Kasumi-1 (cell line): ENCODE measurements around the gene MOGAT2.
"Not testable (repeated sequence)": the region's sequence is repeated elsewhere in the genome, so short reads cannot be mapped to it uniquely, and the experiment has no call there.

ENCODE experiments used
- DNase-seq, 2 experiments: peaks; one replicate each; lab custom pipeline; 2025; lab: John Stamatoyannopoulos, UW

The MOGAT2 gene

GRCh38 chr11:75719340-75720239, 2.0 kb downstream of the MOGAT2 start:
- no peak for DNase-seq

GRCh38 chr11:75720639-75721038, 3.0 kb downstream of the MOGAT2 start:
- DNase-seq: no peak

- DNase-seq: no peak
Measured at GRCh38 chr11:75721852-75722668, 4.4 kb downstream of the MOGAT2 start.

DNA sequence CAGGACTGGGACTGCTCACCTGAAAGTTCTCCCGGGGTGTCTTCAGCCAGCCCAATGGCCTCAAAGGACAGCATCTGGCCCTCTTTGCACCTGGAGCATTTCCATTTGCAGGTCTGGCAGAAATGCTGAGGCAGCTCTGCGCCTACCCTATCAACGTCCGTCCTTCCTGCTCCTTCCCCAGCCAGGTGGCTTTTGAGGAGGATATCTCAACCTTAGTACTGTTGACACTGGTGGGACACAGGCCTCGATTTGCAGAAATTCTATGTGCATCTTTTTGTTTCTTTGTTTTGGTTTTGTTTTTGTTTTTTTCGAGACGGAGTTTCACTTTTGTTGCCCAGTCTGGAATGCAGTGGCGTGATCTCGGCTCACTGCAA, 5.0 kb downstream of the MOGAT2 start:
- DNase-seq: no peak

GRCh38 chr11:75725547-75726320, 8.1 kb downstream of the MOGAT2 start:
- no peak for DNase-seq

DNA sequence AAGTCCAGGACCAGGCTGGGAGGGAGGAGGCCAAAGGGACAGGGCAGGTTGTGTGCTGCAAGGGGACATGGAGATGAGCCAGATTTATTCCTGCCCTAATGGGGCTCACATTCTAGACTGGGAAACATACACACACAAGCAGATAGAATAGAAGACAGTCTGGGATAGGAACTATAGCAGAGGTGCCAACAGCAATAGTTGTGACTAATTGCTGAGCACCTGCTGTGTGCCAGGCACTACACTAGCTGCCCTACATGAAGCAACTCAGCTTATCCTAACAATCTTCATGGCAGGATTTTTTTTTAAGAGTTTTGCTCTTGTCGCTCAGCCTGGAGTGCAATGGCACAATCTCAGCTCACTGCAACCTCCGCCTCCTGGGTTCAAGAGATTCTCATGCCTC, 11.4 kb downstream of the MOGAT2 start:
- DNase-seq: no peak

GRCh38 chr11:75731095-75731494, 13.5 kb downstream of the MOGAT2 start:
- DNase-seq: no peak

GRCh38 chr11:75733071-75733430, 15.4 kb downstream of the MOGAT2 start:
- DNase-seq: no peak

GRCh38 chr11:75733431-75734107, 15.9 kb downstream of the MOGAT2 start:
- DNase-seq: no peak

DNA sequence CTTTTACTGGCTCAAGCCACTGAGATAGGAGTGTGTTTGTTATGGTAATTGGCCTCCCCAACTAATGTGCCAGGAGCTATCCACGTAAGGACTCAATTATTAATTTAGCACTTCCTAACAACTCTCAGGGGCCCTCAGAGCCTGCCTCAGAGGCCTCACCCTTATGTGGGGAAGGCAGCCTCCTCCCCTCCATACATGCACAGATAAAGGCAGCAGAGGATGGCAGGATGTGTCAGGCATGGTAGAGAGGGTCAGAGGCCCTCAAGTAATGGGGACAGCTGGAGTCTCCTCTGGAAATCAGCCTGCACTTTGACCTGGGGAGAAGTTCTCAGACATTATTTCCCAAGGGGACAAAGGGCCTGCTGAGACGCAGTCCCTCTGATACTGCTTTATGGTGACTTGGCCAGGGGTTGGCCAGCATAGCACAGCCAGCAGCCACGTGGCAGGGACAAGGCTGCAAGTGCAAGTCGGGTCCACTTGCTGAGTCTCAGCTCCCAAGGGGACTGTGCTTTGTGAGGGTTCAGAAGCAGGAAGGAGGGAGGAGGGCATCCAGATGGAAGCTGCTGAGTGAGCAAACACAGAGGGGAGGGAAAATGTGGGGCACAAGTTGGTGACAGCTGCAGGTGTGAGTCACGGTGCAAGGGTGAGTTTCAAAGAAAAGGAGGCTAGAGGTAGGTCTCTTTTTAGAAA, 17.0 kb downstream of the MOGAT2 start:
- no peak for DNase-seq

DNA sequence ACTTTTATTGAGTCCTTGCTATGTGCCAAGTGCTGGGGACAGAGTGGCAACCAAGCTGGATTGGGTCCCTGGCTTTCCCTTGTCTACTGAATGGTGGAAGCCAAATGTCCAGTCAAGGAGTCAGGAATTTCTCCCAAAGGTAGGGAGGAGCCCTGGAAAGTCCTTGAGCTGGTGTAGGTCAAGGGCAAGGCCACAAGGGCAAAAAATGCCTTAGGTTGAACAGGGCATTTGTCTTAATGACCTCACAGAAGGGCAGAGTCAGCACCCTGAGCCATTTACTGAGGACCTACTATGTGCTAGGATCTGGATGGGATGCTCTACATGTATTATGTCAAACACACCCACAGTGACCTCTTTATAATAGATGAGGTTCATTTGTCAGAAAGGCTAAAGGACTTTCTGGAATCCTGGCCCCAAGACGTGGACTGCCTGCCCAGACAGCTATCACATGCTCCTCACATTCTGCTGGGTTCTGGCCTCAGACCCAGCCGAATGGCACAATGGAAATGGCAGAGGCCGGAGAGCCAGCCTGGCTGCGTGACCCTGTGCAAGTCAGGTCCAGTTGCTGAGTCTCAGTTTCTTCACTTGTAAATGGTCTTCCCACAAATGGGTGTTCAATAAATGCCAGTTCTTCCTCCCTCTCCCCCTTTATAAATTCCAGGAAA, 17.7 kb downstream of the MOGAT2 start:
- DNase-seq: no peak

DNA sequence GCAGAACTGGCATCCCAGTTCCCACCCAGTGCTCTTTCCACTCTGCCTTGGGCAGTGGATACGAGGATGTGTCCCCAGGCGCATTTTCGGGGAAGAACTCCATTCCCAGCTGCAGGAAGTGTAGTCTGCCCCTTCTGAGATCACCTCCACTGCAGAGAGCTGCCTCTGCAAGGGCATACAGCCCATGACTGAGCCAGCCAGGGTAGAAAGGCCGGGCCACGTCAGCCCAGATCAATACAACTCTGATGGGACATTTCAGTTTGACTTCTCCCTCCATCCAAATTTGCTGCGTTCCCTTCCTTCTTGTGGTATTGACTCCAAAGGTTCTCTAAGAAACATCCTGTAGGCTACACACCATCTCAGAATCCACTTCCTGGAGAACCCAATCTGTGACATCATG, 19.7 kb downstream of the MOGAT2 start:
- DNase-seq: no peak

DNA sequence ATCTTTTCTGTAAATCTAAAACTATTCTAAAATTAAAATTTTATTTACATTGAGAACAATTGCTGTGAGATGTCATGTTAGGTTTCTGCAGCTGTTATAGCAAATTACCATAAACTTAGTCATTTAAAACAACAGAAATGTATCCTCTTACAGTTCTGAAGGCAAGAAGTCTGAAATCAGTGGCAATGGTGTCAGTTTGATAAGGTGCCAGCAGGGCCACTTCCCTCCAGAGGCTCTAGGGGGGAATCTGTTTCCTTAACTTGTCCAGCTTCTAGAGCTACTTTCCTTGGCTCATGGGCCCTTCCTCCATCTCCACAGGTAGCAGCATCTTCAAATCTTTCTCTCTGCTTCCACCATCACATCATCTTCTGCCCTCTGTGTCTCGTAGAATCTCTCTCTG, 23.0 kb downstream of the MOGAT2 start:
- DNase-seq: no peak

- not testable (repeated sequence) for DNase-seq
Measured at GRCh38 chr11:75743159-75743558, 25.5 kb downstream of the MOGAT2 start.

DNA sequence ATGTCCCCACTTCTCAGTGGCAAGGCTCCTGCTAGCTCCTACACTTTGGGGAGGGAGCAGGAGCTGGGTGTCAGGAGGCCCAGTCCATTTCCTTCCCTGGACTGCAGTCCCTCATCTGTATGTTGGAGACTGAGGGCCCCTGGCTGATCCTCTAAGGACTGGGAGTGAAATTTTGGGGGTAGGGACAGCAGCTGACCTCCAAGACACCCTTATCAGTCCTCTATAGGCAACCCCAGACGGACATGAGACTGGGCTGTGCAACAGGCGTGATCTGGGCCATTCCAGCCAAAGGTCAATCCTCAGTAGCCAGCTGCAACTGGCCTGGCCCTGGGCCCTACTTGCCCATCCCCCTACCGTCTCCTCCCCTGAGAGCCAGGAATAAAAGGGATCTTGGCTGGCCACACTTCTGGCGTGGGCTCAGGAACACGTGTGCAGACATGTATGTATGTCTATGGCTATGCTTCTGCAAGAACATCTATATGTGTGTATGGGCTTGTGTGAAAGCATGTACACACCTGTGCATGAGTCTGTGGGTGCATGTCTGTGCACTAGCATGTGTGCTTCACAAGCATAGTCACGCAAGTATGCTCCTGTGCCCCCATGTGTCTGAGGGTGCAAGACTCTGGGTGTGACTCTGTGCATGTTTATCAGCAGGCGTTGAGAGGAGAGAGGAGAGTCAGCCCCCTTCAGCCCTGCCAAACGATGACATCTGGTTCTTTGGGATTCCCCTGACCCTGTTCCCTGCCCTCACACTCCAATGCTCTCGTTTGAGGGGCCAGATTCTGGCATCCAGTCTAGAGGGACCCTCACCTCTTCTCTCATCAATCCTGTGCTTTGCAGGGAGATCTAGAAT, 26.3 kb downstream of the MOGAT2 start:
- no peak for DNase-seq

DNA sequence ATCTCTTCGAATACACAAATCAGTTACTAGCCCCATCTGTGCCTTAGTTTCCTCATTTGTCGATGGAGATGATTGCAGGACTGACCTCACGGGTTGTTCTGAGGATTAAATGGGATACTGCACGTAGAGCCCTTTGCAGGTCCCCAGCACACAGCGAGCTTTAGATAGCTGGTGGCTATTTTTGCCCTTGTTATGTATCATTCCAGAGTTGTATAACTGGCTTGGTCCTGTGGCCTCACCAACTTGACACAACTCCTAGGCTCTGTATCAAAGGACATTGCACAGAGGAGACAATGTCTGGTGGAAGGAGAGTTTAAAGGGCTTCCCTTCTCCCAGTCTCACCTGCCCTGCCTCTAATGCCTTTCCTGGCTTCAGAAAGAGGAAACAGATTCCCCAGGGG, 28.2 kb downstream of the MOGAT2 start:
- no peak for DNase-seq

- DNase-seq: not testable (repeated sequence)
Measured at GRCh38 chr11:75748729-75749273, 31.2 kb downstream of the MOGAT2 start.

- not testable (repeated sequence) for DNase-seq
Measured at GRCh38 chr11:75754933-75755332, 37.3 kb downstream of the MOGAT2 start.

GRCh38 chr11:75757651-75758050, 40.0 kb downstream of the MOGAT2 start:
- no peak for DNase-seq
